Measurements from ENCODE around the gene TP53I3. TPM values are rescaled to one million over a fixed set of nuclear protein-coding genes. Genes with fewer than 3 reads are reported as not detected.
"Not testable (repeated sequence)": the region's sequence is repeated elsewhere in the genome, so short reads cannot be mapped to it uniquely, and the experiment has no call there.

Gene TP53I3
- total RNA-seq, 2 donors from 2014 or later, result 16.2 to 26.2 TPM

DNA sequence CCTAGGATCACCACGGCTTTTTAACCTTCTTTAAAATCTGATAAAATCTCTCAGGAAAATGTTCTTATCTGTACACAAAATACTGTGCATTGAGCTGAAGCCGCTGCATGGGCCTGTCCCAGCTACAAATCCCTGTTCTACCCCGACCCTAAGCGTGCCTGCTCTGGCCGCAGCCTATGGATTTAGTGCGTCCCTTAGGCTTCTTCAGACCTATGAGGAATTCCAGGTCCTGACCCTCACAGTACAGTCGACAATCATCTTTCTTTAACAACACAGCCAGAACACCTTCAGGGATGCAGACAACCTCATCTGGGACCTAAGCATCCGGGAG, 37.0 kb downstream of the TP53I3 start:
- H3K27ac ChIP-seq, result no peak overlapping the region
- no peak for TF ChIP-seq POLR2A (IDR thresholded peaks at IDR 0.05)
- TF ChIP-seq, protein P1, sequence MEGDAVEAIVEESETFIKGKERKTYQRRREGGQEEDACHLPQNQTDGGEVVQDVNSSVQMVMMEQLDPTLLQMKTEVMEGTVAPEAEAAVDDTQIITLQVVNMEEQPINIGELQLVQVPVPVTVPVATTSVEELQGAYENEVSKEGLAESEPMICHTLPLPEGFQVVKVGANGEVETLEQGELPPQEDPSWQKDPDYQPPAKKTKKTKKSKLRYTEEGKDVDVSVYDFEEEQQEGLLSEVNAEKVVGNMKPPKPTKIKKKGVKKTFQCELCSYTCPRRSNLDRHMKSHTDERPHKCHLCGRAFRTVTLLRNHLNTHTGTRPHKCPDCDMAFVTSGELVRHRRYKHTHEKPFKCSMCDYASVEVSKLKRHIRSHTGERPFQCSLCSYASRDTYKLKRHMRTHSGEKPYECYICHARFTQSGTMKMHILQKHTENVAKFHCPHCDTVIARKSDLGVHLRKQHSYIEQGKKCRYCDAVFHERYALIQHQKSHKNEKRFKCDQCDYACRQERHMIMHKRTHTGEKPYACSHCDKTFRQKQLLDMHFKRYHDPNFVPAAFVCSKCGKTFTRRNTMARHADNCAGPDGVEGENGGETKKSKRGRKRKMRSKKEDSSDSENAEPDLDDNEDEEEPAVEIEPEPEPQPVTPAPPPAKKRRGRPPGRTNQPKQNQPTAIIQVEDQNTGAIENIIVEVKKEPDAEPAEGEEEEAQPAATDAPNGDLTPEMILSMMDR (IDR thresholded peaks at IDR 0.05), result no peak
- TF ChIP-seq POLR2AphosphoS5 (IDR thresholded peaks at IDR 0.05), result no peak
- intact Hi-C loops (cut with DNase I), result no loop called here
- DNase-seq (ENCODE audit: low spot score), result no peak
- no peaks in the 10 kb centered on the region for H3K36me3 ChIP-seq
- H3K9me3 ChIP-seq, result no peaks in the 10 kb centered on the region
- no peaks in the 10 kb centered on the region for H3K27me3 ChIP-seq (replicated peaks; ENCODE audit: insufficient read depth)
- WGBS, result 48% methylated on average over 8 of the region's 8 CpGs
- H3K4me3 ChIP-seq, result peak overlapping the region in 1 of 2 donors; percentile 45
- peaks cover 3% of the 10 kb centered on the region for H3K4me1 ChIP-seq (replicated peaks)

DNA sequence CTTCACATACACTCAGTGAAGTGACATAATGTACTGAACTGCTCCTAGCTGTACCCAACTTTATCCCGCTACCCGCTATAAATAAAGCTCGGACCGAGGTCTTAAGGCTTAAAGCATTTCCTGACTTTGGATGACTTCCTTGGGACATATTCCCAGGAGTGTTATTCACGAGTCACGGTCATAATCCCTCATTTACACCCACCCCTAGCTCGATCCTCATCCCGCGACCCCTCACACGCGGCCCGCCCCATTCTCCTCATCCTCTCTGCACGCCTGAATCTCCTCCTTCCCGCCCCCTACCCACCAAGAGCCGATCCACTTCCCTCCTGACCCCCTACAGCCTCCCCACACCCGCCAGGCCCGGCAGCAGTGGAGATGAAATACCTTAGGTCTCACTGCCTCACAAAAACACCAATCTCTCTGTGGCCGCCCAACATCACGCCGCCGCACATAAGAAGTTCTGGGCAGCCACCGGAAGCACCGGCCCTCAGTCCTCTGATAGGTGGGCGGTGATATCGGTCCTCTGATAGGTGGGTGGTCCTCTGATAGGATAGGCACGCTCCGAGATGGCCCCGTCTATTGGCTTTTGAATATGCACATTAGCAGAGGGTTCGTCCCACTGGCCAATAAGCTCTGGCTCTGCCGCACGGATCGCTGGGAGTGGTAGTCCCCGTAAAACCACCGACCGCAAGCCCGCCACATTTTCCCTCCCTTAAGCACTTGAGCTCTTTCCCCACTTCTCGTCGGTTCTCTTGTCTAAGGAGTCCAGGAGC, 37.5 kb downstream of the TP53I3 start, which contains the start of gene WDCP:
WDCP (minus strand) TSS at position 462 of the 773 bp plus-strand sequence. CDS start 7,897 bp downstream, outside the sequence.
- Histone ChIP-seq H3K9me3 (no peaks in the 10 kb centered on the region), H3K27ac (peak within 1 kb of the TSS; percentile 20 to 58), H3K27me3 (replicated peaks; ENCODE audit: insufficient read depth) (no peaks in the 10 kb centered on the region), H3K36me3 (no peaks in the 10 kb centered on the region), H3K4me1 (replicated peaks) (peaks cover 3% of the 10 kb centered on the region), H3K4me3 (peak within 1 kb of the TSS; percentile 45 to 66)
- under 1% methylated on average over 34 of the region's 38 CpGs for WGBS
- intact Hi-C loops (cut with DNase I), result no loop called here
- peak; percentile 98 for DNase-seq (ENCODE audit: low spot score)
- TF ChIP-seq, protein P1 (IDR thresholded peaks at IDR 0.05), result no peak
- TF ChIP-seq POLR2AphosphoS5 (IDR thresholded peaks at IDR 0.05) (peak; percentile 93), POLR2A (IDR thresholded peaks at IDR 0.05) (peak; percentile 69)

DNA sequence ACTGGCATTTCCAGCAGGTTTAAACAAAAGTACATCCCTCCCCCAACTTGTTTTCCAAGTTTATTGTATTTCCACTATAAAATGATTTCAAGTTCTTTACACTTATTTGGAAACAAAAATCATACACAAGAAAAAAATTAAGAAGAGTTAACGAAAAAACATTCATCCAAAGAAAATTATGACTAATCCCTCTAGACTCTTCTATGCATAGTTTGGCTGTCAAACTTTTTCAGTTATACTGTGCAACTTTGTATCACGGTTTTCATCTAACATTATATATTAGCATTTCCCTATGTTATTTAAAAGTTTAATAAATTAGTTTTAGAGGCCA, 38.1 kb downstream of the TP53I3 start:
- H3K9me3 ChIP-seq, result no peaks in the 10 kb centered on the region
- DNase-seq (ENCODE audit: low spot score), result no peak
- intact Hi-C loops (cut with DNase I), result no loop called here
- H3K4me1 ChIP-seq (replicated peaks), result peaks cover 3% of the 10 kb centered on the region
- peak overlapping the region; percentile 45 to 66 for H3K4me3 ChIP-seq
- TF ChIP-seq, protein P1 (IDR thresholded peaks at IDR 0.05), result no peak
- TF ChIP-seq POLR2A (IDR thresholded peaks at IDR 0.05) (no peak), POLR2AphosphoS5 (IDR thresholded peaks at IDR 0.05) (no peak)
- no peaks in the 10 kb centered on the region for H3K36me3 ChIP-seq
- 2% methylated on average over 2 of the region's 2 CpGs for WGBS
- no peak overlapping the region for H3K27ac ChIP-seq
- no peaks in the 10 kb centered on the region for H3K27me3 ChIP-seq (replicated peaks; ENCODE audit: insufficient read depth)

DNA sequence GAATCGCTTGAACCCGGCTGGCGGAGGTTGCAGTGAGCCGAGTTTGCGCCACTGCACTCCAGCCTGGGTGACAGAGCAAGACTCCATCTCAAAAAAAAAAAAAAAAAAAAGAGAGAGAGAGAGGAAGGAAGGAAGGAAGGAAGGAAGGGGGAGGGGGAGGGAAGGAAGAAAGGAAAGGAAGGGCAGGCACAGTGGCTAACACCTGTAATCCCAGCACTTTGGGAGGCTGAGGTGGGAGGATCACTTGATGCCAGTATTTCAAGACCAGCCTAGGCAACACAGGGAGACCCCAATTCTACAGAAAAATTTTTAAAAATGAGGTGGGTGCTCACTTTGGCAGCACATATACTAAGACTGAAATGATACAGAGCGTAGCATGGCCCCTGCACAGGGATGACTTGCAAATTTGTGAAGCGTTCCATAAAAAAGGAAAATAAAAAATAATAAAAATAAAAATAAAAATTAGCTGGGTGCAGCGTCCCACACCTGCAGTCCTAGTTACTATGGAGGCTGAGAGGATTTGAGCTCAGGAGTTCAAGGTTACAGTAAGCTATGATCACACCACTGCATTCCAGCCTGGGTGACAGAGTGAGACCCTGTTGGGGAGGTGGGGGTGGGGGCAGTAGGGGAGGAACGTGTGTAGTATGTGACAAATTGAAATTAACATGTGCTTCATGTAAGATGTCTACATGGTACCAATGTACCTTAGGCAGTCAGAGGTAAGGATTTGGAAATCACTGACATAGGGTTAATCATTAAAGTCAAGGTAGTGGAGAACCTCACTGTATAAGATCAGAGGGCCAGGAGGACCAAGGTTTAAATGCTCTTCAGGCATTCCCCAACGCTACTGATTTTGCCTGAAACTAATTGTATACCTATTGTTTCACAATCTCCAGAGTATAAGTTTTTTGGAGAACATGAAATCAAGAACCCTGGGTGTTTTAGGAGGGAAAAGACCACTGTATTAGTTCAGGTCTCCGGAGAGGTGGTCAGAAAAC, 38.8 kb downstream of the TP53I3 start:
- Histone ChIP-seq H3K27me3 (replicated peaks; ENCODE audit: insufficient read depth) (no peaks in the 10 kb centered on the region), H3K4me1 (replicated peaks) (peaks cover 3% of the 10 kb centered on the region), H3K27ac (no peak overlapping the region), H3K9me3 (no peaks in the 10 kb centered on the region), H3K4me3 (no peak overlapping the region), H3K36me3 (no peaks in the 10 kb centered on the region)
- DNase-seq (ENCODE audit: low spot score), result no peak
- intact Hi-C loops (cut with DNase I), result no loop called here
- TF ChIP-seq POLR2AphosphoS5 (IDR thresholded peaks at IDR 0.05) (no peak), POLR2A (IDR thresholded peaks at IDR 0.05) (no peak)
- TF ChIP-seq, protein P1 (IDR thresholded peaks at IDR 0.05), result no peak
- WGBS, result 83% methylated on average over 11 of the region's 11 CpGs

DNA sequence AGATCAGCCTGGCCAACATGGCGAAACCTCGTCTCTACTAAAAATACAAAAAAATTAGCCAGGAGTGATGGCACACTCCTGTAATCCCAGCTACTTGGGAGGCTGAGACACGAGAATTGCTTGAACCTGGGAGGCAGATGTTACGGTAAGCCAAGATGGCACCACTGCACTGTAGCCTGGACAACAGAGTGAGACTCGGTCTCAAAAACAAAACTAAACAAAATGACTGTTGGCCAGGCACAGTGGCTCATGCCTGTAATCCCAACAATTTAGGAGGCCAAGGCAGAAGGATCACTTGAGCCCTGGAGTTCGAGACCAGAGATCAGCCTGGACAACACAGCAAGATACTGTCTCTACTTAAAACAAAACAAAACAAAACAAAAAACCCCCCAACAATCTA, 41.5 kb downstream of the TP53I3 start:
- H3K4me1 ChIP-seq (replicated peaks); DNase-seq (ENCODE audit: low spot score); intact Hi-C loops (cut with DNase I); H3K27ac ChIP-seq; H3K4me3 ChIP-seq; H3K9me3 ChIP-seq; H3K27me3 ChIP-seq (replicated peaks; ENCODE audit: insufficient read depth): not testable (repeated sequence)
- peaks cover 0 to 11% of the 10 kb centered on the region in 2 donors for H3K36me3 ChIP-seq
- WGBS, result 89% methylated on average over 6 of the region's 6 CpGs

Data from prostate gland (tissue), 2 donors.